ENCODE results near the gene P4HB. TPM values are rescaled to one million over a fixed set of nuclear protein-coding genes. Genes with fewer than 3 reads are reported as not detected.

The P4HB gene
- total and polyA plus RNA-seq, 12 donors = 244 to 801 (median 332) TPM

DNA sequence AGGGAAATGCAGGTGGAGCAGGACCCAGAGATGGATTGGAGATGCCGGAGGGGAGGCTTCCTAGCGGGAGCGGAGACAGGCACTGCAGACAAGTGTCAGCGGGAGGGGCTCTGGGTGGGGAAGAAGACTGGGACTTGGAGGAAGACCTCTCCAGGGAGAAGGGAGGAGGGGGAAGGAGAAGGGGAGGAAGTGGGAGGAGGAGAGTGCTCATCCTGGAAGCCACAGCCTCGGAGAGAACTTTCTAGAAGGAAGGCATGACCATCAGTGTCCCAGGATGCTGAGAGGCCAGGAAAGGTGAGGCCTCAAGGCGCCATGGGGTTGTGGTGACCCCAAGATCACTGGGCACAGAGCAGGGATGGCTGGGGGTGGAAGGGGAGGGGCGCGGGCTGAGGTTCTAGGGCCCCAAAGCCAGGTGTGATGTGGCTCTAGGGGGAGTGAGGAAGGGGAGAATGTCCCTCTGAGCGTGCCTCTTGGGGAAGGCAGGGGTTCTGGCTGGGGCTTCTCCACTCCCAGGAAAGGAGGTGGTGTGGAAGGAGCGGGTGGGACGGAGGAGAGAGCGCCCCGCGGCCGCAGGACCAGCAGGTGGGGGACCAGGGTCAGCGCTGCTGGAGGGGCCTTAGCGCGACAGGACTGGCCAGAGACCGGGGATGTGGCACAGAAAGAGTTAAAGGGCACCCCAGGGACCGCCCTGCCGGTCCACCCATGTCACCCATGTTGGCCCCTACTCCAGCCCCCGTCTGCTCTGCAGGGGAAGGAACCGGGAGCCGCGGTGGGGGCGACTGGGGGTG lies 57.3 kb downstream of the P4HB start:
- no peaks in the 10 kb centered on the region for H3K9me3 ChIP-seq
- H3K4me3 ChIP-seq = no peak overlapping the region
- intact Hi-C loops (cut with DNase I) = no loop called here
- H3K36me3 ChIP-seq = no peaks in the 10 kb centered on the region
- no peak for ATAC-seq
- WGBS, 2 donors = 24 to 28% methylated on average over 26 of the region's 26 CpGs
- peaks cover 0 to 18% (median 9%) of the 10 kb centered on the region in 9 donors for H3K4me1 ChIP-seq
- DNase-seq = no peak
- no peak overlapping the region for H3K27ac ChIP-seq
- peaks cover 34 to 84% (median 78%) of the 10 kb centered on the region in 7 donors for H3K27me3 ChIP-seq
- TF ChIP-seq, protein P1, sequence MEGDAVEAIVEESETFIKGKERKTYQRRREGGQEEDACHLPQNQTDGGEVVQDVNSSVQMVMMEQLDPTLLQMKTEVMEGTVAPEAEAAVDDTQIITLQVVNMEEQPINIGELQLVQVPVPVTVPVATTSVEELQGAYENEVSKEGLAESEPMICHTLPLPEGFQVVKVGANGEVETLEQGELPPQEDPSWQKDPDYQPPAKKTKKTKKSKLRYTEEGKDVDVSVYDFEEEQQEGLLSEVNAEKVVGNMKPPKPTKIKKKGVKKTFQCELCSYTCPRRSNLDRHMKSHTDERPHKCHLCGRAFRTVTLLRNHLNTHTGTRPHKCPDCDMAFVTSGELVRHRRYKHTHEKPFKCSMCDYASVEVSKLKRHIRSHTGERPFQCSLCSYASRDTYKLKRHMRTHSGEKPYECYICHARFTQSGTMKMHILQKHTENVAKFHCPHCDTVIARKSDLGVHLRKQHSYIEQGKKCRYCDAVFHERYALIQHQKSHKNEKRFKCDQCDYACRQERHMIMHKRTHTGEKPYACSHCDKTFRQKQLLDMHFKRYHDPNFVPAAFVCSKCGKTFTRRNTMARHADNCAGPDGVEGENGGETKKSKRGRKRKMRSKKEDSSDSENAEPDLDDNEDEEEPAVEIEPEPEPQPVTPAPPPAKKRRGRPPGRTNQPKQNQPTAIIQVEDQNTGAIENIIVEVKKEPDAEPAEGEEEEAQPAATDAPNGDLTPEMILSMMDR (IDR thresholded peaks at IDR 0.05) = no peak

DNA sequence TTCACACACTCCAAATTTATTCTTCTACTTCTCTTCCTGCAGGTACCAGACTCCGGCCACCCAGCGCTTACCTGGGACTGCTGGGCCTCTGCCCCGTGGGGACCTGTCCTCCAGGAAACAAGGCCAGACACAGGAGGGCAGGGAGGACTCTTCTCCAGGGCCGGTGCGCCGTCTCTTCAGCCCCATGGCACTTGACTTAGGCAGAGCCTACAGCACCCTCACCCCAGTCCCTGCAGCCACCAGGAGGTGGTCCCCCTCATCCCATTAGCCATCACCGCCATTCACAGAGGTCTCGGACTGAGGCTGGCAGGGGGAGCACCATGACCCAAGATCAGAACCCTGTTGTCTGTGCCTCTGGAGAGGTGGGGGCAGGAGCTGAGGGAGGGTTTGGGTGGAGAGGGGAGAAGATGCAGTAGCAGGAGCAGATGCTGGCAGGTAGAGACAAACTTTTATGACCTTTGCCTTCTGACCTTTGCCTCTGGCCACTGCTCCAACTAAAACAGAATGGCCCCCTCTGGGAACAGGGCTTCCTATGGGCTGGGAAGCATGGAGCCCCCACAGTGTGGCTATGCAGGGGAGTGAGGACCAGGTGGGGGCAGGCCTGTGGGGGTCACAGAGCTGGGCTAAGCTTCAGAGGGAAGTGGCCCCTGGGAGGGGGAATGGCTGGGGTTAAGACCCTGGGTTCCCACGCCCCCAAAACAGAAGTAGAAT lies 58.1 kb downstream of the P4HB start:
- TF ChIP-seq, protein P1 (IDR thresholded peaks at IDR 0.05) = no peak
- WGBS, 2 donors = 81 to 84% methylated on average over 9 of the region's 9 CpGs
- H3K4me1 ChIP-seq = peaks cover 0 to 18% (median 9%) of the 10 kb centered on the region in 9 donors
- no peak overlapping the region for H3K27ac ChIP-seq
- H3K4me3 ChIP-seq = no peak overlapping the region
- ATAC-seq = no peak
- peaks cover 31 to 76% (median 70%) of the 10 kb centered on the region in 7 donors for H3K27me3 ChIP-seq
- H3K9me3 ChIP-seq = no peaks in the 10 kb centered on the region
- no peak for DNase-seq
- no peaks in the 10 kb centered on the region for H3K36me3 ChIP-seq
- intact Hi-C loops (cut with DNase I) = no loop called here

DNA sequence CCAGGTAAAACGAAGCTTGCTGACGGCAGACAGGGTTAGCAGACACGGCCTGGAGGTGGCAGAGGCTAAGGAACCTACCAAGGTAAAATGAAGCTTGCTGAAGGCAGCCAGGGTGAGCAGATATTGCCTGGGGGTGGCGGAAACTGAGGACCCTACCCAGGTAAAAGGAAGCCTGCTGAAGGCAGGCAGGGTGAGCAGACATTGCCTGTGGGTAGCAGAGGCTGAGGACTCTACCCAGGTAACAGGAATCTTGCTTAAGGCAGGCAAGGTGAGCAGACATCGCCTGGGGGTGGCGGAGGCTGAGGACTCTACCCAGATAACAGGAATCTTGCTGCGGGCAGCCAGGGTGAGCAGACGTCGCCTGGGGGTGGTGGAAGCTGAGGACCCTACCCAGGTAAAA lies 59.0 kb downstream of the P4HB start:
- H3K4me1 ChIP-seq = peaks cover 0 to 18% (median 9%) of the 10 kb centered on the region in 9 donors
- WGBS, 2 donors = 85 to 89% methylated on average over 9 of the region's 9 CpGs
- H3K36me3 ChIP-seq = no peaks in the 10 kb centered on the region
- ATAC-seq (no peak), DNase-seq (no peak)
- intact Hi-C loops (cut with DNase I) = no loop called here
- H3K9me3 ChIP-seq = no peaks in the 10 kb centered on the region
- TF ChIP-seq, protein P1 (IDR thresholded peaks at IDR 0.05) = no peak
- H3K27me3 ChIP-seq = peaks cover 29 to 67% (median 62%) of the 10 kb centered on the region in 7 donors
- no peak overlapping the region for H3K27ac ChIP-seq
- H3K4me3 ChIP-seq = no peak overlapping the region

DNA sequence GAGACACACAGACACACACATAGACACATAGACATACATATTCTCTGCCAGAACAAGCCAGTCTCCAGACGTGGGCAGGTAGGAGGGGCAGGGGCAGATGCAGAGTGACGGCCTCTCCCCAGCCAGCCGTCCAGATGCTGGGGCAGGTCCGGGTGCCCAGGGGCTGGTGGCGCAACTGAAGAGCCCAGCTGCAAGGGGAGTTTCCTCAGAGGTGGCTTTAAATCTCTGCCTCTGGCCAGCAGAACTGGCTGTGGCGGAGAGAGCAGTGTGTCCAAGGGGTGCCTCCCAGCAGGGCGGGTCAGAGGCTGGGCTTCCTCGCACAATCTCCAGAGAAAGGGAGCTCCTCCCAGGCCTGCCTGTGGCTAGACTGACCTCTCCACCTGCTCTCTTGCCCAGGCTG lies 65.8 kb downstream of the P4HB start:
- peak in 1 of 8 donors; percentile 47 for ATAC-seq
- intact Hi-C loops (cut with DNase I) = no loop called here
- Histone ChIP-seq H3K27ac (no peak overlapping the region), H3K4me1 (no peaks in the 10 kb centered on the region), H3K36me3 (no peaks in the 10 kb centered on the region), H3K9me3 (no peaks in the 10 kb centered on the region), H3K4me3 (no peak overlapping the region), H3K27me3 (peaks cover 0 to 21% (median 7%) of the 10 kb centered on the region in 7 donors)
- WGBS, 2 donors = 42 to 52% methylated on average over 8 of the region's 8 CpGs
- TF ChIP-seq, protein P1 (IDR thresholded peaks at IDR 0.05) = no peak
- DNase-seq = no peak

All from heart right ventricle (tissue), 16 donors.